ENCODE data around the gene KIF18B.
"Not testable (repeated sequence)": the region's sequence is repeated elsewhere in the genome, so short reads cannot be mapped to it uniquely, and the experiment has no call there.

KIF18B gene

GRCh38 chr17:44969144-44969780 lies 21.7 kb upstream of the KIF18B start:
- DNase-seq (ENCODE audit: low spot score): no peak

GRCh38 chr17:44968225-44969143 lies 20.9 kb upstream of the KIF18B start, which contains the start of gene C1QL1:
Gene C1QL1 (minus strand): TSS chr17:44968303. CDS start chr17:44968048, 255 bp downstream.
- peak; percentile 83 for DNase-seq (ENCODE audit: low spot score)

- DNase-seq (ENCODE audit: low spot score): no peak
These were observed 20.3 kb upstream of the KIF18B start for GRCh38 chr17:44967907-44968224.

GRCh38 chr17:44967026-44967906 lies 19.7 kb upstream of the KIF18B start:
- DNase-seq (ENCODE audit: low spot score): no peak

- no peak for DNase-seq (ENCODE audit: low spot score)
These were observed 18.9 kb upstream of the KIF18B start for GRCh38 chr17:44966348-44967025.

- DNase-seq (ENCODE audit: low spot score): no peak
These were observed 18.1 kb upstream of the KIF18B start for GRCh38 chr17:44965481-44966234.

- DNase-seq (ENCODE audit: low spot score): no peak
These were observed 14.4 kb upstream of the KIF18B start for GRCh38 chr17:44961921-44962350.

- DNase-seq (ENCODE audit: low spot score): no peak
These were observed 13.1 kb upstream of the KIF18B start for GRCh38 chr17:44960691-44961090.

GRCh38 chr17:44959821-44960531 lies 12.4 kb upstream of the KIF18B start:
- DNase-seq (ENCODE audit: low spot score): no peak

GRCh38 chr17:44956998-44957981 lies 9.7 kb upstream of the KIF18B start:
- DNase-seq (ENCODE audit: low spot score): no peak

GRCh38 chr17:44955674-44956425 lies 8.3 kb upstream of the KIF18B start:
- no peak for DNase-seq (ENCODE audit: low spot score)

- DNase-seq (ENCODE audit: low spot score): no peak
These were observed 5.4 kb upstream of the KIF18B start for GRCh38 chr17:44952946-44953475.

GRCh38 chr17:44948315-44948795 lies 782 bp upstream of the KIF18B start:
- no peak for DNase-seq (ENCODE audit: low spot score)

GRCh38 chr17:44945652-44946051 lies 1.9 kb downstream of the KIF18B start:
- not testable (repeated sequence) for DNase-seq (ENCODE audit: low spot score)

- DNase-seq (ENCODE audit: low spot score): no peak
These were observed 5.1 kb downstream of the KIF18B start for GRCh38 chr17:44942456-44942855.

- no peak for DNase-seq (ENCODE audit: low spot score)
These were observed 5.8 kb downstream of the KIF18B start for GRCh38 chr17:44941712-44942331.

GRCh38 chr17:44940768-44941167 lies 6.8 kb downstream of the KIF18B start:
- no peak for DNase-seq (ENCODE audit: low spot score)
